ENCODE measurements around the gene SDR42E1. TPM values are rescaled to one million over a fixed set of nuclear protein-coding genes. Genes with fewer than 3 reads are reported as not detected.

SDR42E1 gene
- total and polyA plus RNA-seq, 9 donors, result 0.13 to 2.3 (median 0.67) TPM

- no peaks in the 10 kb centered on the region for H3K27me3 ChIP-seq
- H3K4me1 ChIP-seq (ENCODE audit: insufficient read depth), result no peaks in the 10 kb centered on the region
- H3K4me3 ChIP-seq, result no peak overlapping the region
- no peaks in the 10 kb centered on the region for H3K9me3 ChIP-seq
- DNase-seq, result no peak
- WGBS, 3 donors, result 68 to 85% (median 77%) methylated on average over 2 of the region's 2 CpGs
- TF ChIP-seq EP300 (IDR thresholded peaks at IDR 0.05), result no peak
- no peak for TF ChIP-seq POLR2A (IDR thresholded peaks at IDR 0.05)
- TF ChIP-seq CTCF (IDR thresholded peaks at IDR 0.05), result no peak
- no peaks in the 10 kb centered on the region for H3K36me3 ChIP-seq
- intact Hi-C loops (cut with DNase I), result no loop called here
- H3K27ac ChIP-seq, result no peak overlapping the region
Measured at GRCh38 chr16:82042846-82043245, 31.6 kb upstream of the SDR42E1 start.

- DNase-seq, result no peak
- TF ChIP-seq POLR2A (IDR thresholded peaks at IDR 0.05) (no peak), CTCF (IDR thresholded peaks at IDR 0.05) (no peak), EP300 (IDR thresholded peaks at IDR 0.05) (no peak)
- Histone ChIP-seq H3K36me3 (no peaks in the 10 kb centered on the region), H3K27ac (no peak overlapping the region), H3K4me1 (ENCODE audit: insufficient read depth) (no peaks in the 10 kb centered on the region), H3K9me3 (no peaks in the 10 kb centered on the region), H3K27me3 (no peaks in the 10 kb centered on the region), H3K4me3 (no peak overlapping the region)
- 85 to 90% (median 90%) methylated on average over 8 of the region's 8 CpGs for WGBS, 3 donors
- intact Hi-C loops (cut with DNase I), result no loop called here
Measured at GRCh38 chr16:82042144-82042543, 30.9 kb upstream of the SDR42E1 start.

GRCh38 chr16:82041542-82041941, 30.3 kb upstream of the SDR42E1 start:
- WGBS, 3 donors, result 61 to 72% (median 63%) methylated on average over 4 of the region's 4 CpGs
- Histone ChIP-seq H3K27ac (no peak overlapping the region), H3K4me3 (no peak overlapping the region), H3K27me3 (no peaks in the 10 kb centered on the region), H3K4me1 (ENCODE audit: insufficient read depth) (no peaks in the 10 kb centered on the region), H3K36me3 (no peaks in the 10 kb centered on the region), H3K9me3 (no peaks in the 10 kb centered on the region)
- no peak for TF ChIP-seq EP300 (IDR thresholded peaks at IDR 0.05)
- no peak for TF ChIP-seq POLR2A (IDR thresholded peaks at IDR 0.05)
- TF ChIP-seq CTCF (IDR thresholded peaks at IDR 0.05), result no peak
- intact Hi-C loops (cut with DNase I), result no loop called here
- no peak for DNase-seq

- Histone ChIP-seq H3K36me3 (no peaks in the 10 kb centered on the region), H3K4me3 (no peak overlapping the region), H3K4me1 (ENCODE audit: insufficient read depth) (no peaks in the 10 kb centered on the region), H3K9me3 (no peaks in the 10 kb centered on the region), H3K27ac (no peak overlapping the region), H3K27me3 (no peaks in the 10 kb centered on the region)
- TF ChIP-seq CTCF (IDR thresholded peaks at IDR 0.05) (no peak), POLR2A (IDR thresholded peaks at IDR 0.05) (no peak), EP300 (IDR thresholded peaks at IDR 0.05) (no peak)
- intact Hi-C loops (cut with DNase I), result no loop called here
- DNase-seq, result no peak
- 61 to 78% (median 72%) methylated on average over 3 of the region's 3 CpGs for WGBS, 3 donors
Measured at GRCh38 chr16:82040296-82040695, 29.0 kb upstream of the SDR42E1 start.

GRCh38 chr16:82037666-82038065, 26.4 kb upstream of the SDR42E1 start:
- H3K4me3 ChIP-seq, result no peak overlapping the region
- intact Hi-C loops (cut with DNase I), result no loop called here
- WGBS, 3 donors, result 40 to 62% (median 44%) methylated on average over 2 of the region's 2 CpGs
- TF ChIP-seq POLR2A (IDR thresholded peaks at IDR 0.05) (no peak), EP300 (IDR thresholded peaks at IDR 0.05) (no peak), CTCF (IDR thresholded peaks at IDR 0.05) (no peak)
- no peaks in the 10 kb centered on the region for H3K27me3 ChIP-seq
- no peak overlapping the region for H3K27ac ChIP-seq
- H3K36me3 ChIP-seq, result no peaks in the 10 kb centered on the region
- no peaks in the 10 kb centered on the region for H3K4me1 ChIP-seq (ENCODE audit: insufficient read depth)
- DNase-seq, result no peak
- H3K9me3 ChIP-seq, result no peaks in the 10 kb centered on the region
